DMS79 (cell line): ENCODE data around the gene ARHGEF16.

Experiments
- DNase-seq: peaks from one replicate; lab custom pipeline; 2025; lab: John Stamatoyannopoulos, UW

ARHGEF16 gene

GRCh38 chr1:3468236-3469103 lies 14.0 kb downstream of the ARHGEF16 start:
- DNase-seq: no peak

- DNase-seq: no peak
Observed at GRCh38 chr1:3469104-3469848, 14.8 kb downstream of the ARHGEF16 start.

- DNase-seq: no peak
Observed at GRCh38 chr1:3469849-3470649, 15.6 kb downstream of the ARHGEF16 start.

- DNase-seq: no peak
Observed at GRCh38 chr1:3470650-3471355, 16.3 kb downstream of the ARHGEF16 start.

GRCh38 chr1:3471356-3472087 lies 17.1 kb downstream of the ARHGEF16 start:
- no peak for DNase-seq

GRCh38 chr1:3472088-3472850 lies 17.8 kb downstream of the ARHGEF16 start:
- DNase-seq: no peak

- no peak for DNase-seq
Observed at GRCh38 chr1:3472906-3473305, 18.4 kb downstream of the ARHGEF16 start.

- DNase-seq: peak; percentile 10
Observed at GRCh38 chr1:3473381-3473844, 18.9 kb downstream of the ARHGEF16 start.

GRCh38 chr1:3474016-3474415 lies 19.6 kb downstream of the ARHGEF16 start:
- no peak for DNase-seq

- no peak for DNase-seq
Observed at GRCh38 chr1:3474421-3474820, 20.0 kb downstream of the ARHGEF16 start.

- DNase-seq: no peak
Observed at GRCh38 chr1:3475839-3476573, 21.5 kb downstream of the ARHGEF16 start.

GRCh38 chr1:3476666-3477065 lies 22.2 kb downstream of the ARHGEF16 start:
- DNase-seq: no peak

GRCh38 chr1:3477241-3477995 lies 23.0 kb downstream of the ARHGEF16 start:
- DNase-seq: no peak

- DNase-seq: no peak
Observed at GRCh38 chr1:3478187-3478586, 23.7 kb downstream of the ARHGEF16 start.

GRCh38 chr1:3479511-3480368 lies 25.3 kb downstream of the ARHGEF16 start:
- no peak for DNase-seq

- DNase-seq: no peak
Observed at GRCh38 chr1:3480369-3480719, 25.9 kb downstream of the ARHGEF16 start.

- DNase-seq: no peak
Observed at GRCh38 chr1:3481046-3481445, 26.6 kb downstream of the ARHGEF16 start.

- no peak for DNase-seq
Observed at GRCh38 chr1:3481836-3482375, 27.4 kb downstream of the ARHGEF16 start.
